ENCODE measurements around the gene DEAF1. TPM values are rescaled to one million over a fixed set of nuclear protein-coding genes. Genes with fewer than 3 reads are reported as not detected.
A peak's percentile ranks its signal among the peaks of the same experiment; 100 is the strongest.

The DEAF1 gene
- total RNA-seq, 1 experiment from 2014 or later = 62.2 TPM

- TF ChIP-seq ERG (CRISPR knock-in tag; IDR thresholded peaks at IDR 0.05) = no peak
- TF ChIP-seq MXD4 (CRISPR knock-in tag; IDR thresholded peaks at IDR 0.05; ENCODE audit: borderline replicate concordance) = no peak
- no peak for TF ChIP-seq ZNF121 (CRISPR knock-in tag; IDR thresholded peaks at IDR 0.05)
- no peak for TF ChIP-seq ZNF232 (CRISPR knock-in tag; IDR thresholded peaks at IDR 0.05)
- TF ChIP-seq ZNF317 (CRISPR knock-in tag; IDR thresholded peaks at IDR 0.05; ENCODE audit: borderline replicate concordance, low read depth) = no peak
- TF ChIP-seq, protein P1, sequence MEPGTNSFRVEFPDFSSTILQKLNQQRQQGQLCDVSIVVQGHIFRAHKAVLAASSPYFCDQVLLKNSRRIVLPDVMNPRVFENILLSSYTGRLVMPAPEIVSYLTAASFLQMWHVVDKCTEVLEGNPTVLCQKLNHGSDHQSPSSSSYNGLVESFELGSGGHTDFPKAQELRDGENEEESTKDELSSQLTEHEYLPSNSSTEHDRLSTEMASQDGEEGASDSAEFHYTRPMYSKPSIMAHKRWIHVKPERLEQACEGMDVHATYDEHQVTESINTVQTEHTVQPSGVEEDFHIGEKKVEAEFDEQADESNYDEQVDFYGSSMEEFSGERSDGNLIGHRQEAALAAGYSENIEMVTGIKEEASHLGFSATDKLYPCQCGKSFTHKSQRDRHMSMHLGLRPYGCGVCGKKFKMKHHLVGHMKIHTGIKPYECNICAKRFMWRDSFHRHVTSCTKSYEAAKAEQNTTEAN (CRISPR knock-in tag; IDR thresholded peaks at IDR 0.05) = no peak
- TF ChIP-seq RORB (CRISPR knock-in tag; IDR thresholded peaks at IDR 0.05) = no peak
- TF ChIP-seq FOXP1 (CRISPR knock-in tag; IDR thresholded peaks at IDR 0.05; ENCODE audit: borderline replicate concordance) = no peak
- no peak for TF ChIP-seq ATF3 (CRISPR knock-in tag; conservative IDR thresholded peaks at IDR 0.05)
- TF ChIP-seq CDX4 (CRISPR knock-in tag; IDR thresholded peaks at IDR 0.05; ENCODE audit: borderline replicate concordance) = no peak
These were observed 34.0 kb upstream of the DEAF1 start (continued) for GRCh38 chr11:728901-729491.

DNA sequence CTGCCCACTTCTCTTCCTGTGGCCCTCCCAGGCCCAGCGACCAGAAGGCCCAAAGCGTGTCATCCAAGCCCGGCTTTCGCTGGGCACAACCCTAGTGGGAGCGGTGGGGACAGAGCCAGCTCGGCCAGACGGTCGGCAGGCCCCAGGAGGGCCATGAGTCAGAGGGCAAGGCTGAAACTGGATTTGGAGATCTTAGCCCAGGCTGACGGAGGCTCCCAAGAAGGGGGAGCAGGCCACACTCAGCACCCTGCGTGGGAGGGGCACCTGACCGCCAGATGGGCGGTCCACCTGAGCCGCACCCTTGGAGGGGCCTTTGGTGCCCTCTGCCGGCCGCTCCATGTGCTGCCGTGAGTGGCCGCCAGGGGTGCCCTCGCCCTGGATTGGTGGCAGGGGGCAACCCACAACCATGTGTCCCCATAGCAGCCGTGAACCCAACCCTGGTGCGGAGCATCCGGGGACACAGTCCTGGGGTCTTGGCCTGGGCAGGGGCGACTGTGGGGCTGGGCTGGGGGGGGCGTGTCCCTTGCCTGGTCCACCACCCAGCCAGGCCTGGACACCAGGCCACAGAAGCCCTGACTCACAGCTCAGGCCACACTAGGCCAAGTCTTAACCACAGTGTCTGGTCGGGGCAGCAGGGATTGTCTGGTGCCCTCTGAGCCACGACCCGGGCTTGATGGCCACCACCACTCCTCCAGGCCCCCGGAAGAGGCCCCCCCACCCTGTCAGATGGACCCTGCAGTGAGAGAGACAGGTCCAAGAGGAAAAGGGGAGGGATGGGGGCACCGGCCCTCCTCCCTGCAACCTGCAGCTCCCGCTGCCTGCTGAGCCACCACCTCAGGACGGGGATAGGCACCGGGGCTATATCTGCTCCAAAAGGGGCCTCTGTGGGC lies 33.1 kb upstream of the DEAF1 start:
- Mint-ChIP-seq H3K4me3 (no peak overlapping the region), H3K36me3 (no peaks in the 10 kb centered on the region), H3K9me3 (no peaks in the 10 kb centered on the region), H3K27me3 (ENCODE audit: low read depth) (peaks cover 8% of the 10 kb centered on the region), H3K4me1 (peaks cover 11% of the 10 kb centered on the region), H3K27ac (no peak overlapping the region)
- peak; percentile 81 for ATAC-seq
- CTCF ChIA-PET = interaction anchor here (0.6 to 6.6 kb wide), 24 partner anchors 9 to 521 kb away, joined by 3 to 94 read pairs (median 4); partner anchors contain the start of genes CEND1, DEAF1, EPS8L2 and PHRF1
- DNase-seq (ENCODE audit: low spot score) = peak; percentile 92
- POLR2A ChIA-PET = interaction anchor here (0.6 kb wide), 1 partner anchor 51 kb away, joined by 3 read pairs; no protein-coding TSS in a partner anchor
- TF ChIP-seq NFATC4 (CRISPR knock-in tag; IDR thresholded peaks at IDR 0.05) = 0 out of 2 replicates have a peak, but pooled peaks have one; percentile 15
- TF ChIP-seq HMGA2 (CRISPR knock-in tag; IDR thresholded peaks at IDR 0.05) = no peak
- TF ChIP-seq SP1 (CRISPR knock-in tag; conservative IDR thresholded peaks at IDR 0.05) = peak; percentile 80
- TF ChIP-seq ESRRA (CRISPR knock-in tag; IDR thresholded peaks at IDR 0.05; ENCODE audit: borderline replicate concordance) = no peak
- TF ChIP-seq ZNF425 (CRISPR knock-in tag; conservative IDR thresholded peaks at IDR 0.05) = no peak
- TF ChIP-seq, protein P2, sequence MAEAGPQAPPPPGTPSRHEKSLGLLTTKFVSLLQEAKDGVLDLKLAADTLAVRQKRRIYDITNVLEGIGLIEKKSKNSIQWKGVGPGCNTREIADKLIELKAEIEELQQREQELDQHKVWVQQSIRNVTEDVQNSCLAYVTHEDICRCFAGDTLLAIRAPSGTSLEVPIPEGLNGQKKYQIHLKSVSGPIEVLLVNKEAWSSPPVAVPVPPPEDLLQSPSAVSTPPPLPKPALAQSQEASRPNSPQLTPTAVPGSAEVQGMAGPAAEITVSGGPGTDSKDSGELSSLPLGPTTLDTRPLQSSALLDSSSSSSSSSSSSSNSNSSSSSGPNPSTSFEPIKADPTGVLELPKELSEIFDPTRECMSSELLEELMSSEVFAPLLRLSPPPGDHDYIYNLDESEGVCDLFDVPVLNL (CRISPR knock-in tag; IDR thresholded peaks at IDR 0.05; ENCODE audit: borderline replicate concordance, low read depth) = no peak
- TF ChIP-seq, protein P3, sequence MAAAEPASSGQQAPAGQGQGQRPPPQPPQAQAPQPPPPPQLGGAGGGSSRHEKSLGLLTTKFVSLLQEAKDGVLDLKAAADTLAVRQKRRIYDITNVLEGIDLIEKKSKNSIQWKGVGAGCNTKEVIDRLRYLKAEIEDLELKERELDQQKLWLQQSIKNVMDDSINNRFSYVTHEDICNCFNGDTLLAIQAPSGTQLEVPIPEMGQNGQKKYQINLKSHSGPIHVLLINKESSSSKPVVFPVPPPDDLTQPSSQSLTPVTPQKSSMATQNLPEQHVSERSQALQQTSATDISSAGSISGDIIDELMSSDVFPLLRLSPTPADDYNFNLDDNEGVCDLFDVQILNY (CRISPR knock-in tag; IDR thresholded peaks at IDR 0.05) = no peak; the same call in 1 of the 2 replicates
- peak; percentile 33; the same call in 1 of the 2 replicates for TF ChIP-seq ZNF416 (CRISPR knock-in tag; IDR thresholded peaks at IDR 0.05)
- no peak for TF ChIP-seq ELF4 (CRISPR knock-in tag; IDR thresholded peaks at IDR 0.05; ENCODE audit: low read depth)
- TF ChIP-seq USF1 (CRISPR knock-in tag; IDR thresholded peaks at IDR 0.05) = peak; percentile 85
- no peak for TF ChIP-seq NFYB (CRISPR knock-in tag; conservative IDR thresholded peaks at IDR 0.05; ENCODE audit: low read depth)

Measured in WTC11 (cell line).